Mammary epithelial cell (primary cell): Measurements from ENCODE around the gene APOOL.

Source experiments
- CTCF ChIP-seq, 2 donors: IDR thresholded peaks in 1 of 2; conservative IDR thresholded peaks in 1 of 2; 2 replicates each; pipeline ENCODE4 v1.5.1; 2011 to 2012; ENCODE audit warnings: inconsistent platforms in 2 of 2, low read length in 2 of 2, mild to moderate bottlenecking in 2 of 2, control low read depth in 1 of 2, low read depth in 1 of 2; ENCODE audit not compliant: insufficient read depth in 1 of 2; ENCODE audit errors: extremely low read depth in 1 of 2
- EZH2 ChIP-seq: IDR thresholded peaks from 2 replicates; pipeline ENCODE4 v1.6.1; 2012; ENCODE audit warnings: low read length, inconsistent platforms, borderline replicate concordance

GRCh38 chrX:85136409-85136808, 132.7 kb downstream of the APOOL start:
- no peak for TF ChIP-seq CTCF (conservative IDR thresholded peaks at IDR 0.05 in 1 of 2, IDR thresholded peaks at IDR 0.05 in 1 of 2; ENCODE audit: extremely low read depth in 1 of 2, insufficient read depth in 1 of 2, low read depth in 1 of 2, low read length in 2 of 2)
- no peak for TF ChIP-seq EZH2
